Activated naive CD8-positive, alpha-beta T cell (primary cell): ENCODE results near the gene PACRG.

Experiments
- H3K27ac Mint-ChIP-seq: one replicate; pipeline ENCODE4 v1.8.0; 2021; ENCODE audit warnings: mixed read lengths
- H3K27me3 Mint-ChIP-seq: one replicate; pipeline ENCODE4 v1.8.0; 2021; ENCODE audit warnings: mixed read lengths
- H3K36me3 Mint-ChIP-seq: one replicate; pipeline ENCODE4 v1.8.0; 2021; ENCODE audit warnings: mixed read lengths
- H3K4me1 Mint-ChIP-seq: one replicate; pipeline ENCODE4 v1.8.0; 2021; ENCODE audit warnings: low read depth, mixed read lengths
- H3K4me3 Mint-ChIP-seq: one replicate; pipeline ENCODE4 v1.8.0; 2021; ENCODE audit warnings: mild to moderate bottlenecking, mixed read lengths
- H3K9me3 Mint-ChIP-seq: one replicate; pipeline ENCODE4 v1.8.0; 2021; ENCODE audit warnings: low read depth, mixed read lengths

The PACRG gene

GRCh38 chr6:163087981-163088380 lies 360.2 kb downstream of the PACRG start:
- Mint-ChIP-seq H3K27me3 (no peaks in the 10 kb centered on the region), H3K27ac (no peak overlapping the region), H3K36me3 (no peaks in the 10 kb centered on the region), H3K9me3 (no peaks in the 10 kb centered on the region), H3K4me1 (no peaks in the 10 kb centered on the region), H3K4me3 (no peak overlapping the region)

GRCh38 chr6:163092876-163093275 lies 365.1 kb downstream of the PACRG start:
- Mint-ChIP-seq H3K36me3 (no peaks in the 10 kb centered on the region), H3K4me1 (no peaks in the 10 kb centered on the region), H3K9me3 (no peaks in the 10 kb centered on the region), H3K4me3 (no peak overlapping the region), H3K27me3 (no peaks in the 10 kb centered on the region), H3K27ac (no peak overlapping the region)

GRCh38 chr6:163094881-163095280 lies 367.1 kb downstream of the PACRG start:
- H3K4me1 Mint-ChIP-seq = no peaks in the 10 kb centered on the region
- H3K4me3 Mint-ChIP-seq = no peak overlapping the region
- H3K9me3 Mint-ChIP-seq = no peaks in the 10 kb centered on the region
- H3K27ac Mint-ChIP-seq = no peak overlapping the region
- no peaks in the 10 kb centered on the region for H3K27me3 Mint-ChIP-seq
- no peaks in the 10 kb centered on the region for H3K36me3 Mint-ChIP-seq

GRCh38 chr6:163095401-163095800 lies 367.6 kb downstream of the PACRG start:
- no peaks in the 10 kb centered on the region for H3K9me3 Mint-ChIP-seq
- H3K36me3 Mint-ChIP-seq = no peaks in the 10 kb centered on the region
- no peaks in the 10 kb centered on the region for H3K4me1 Mint-ChIP-seq
- no peak overlapping the region for H3K27ac Mint-ChIP-seq
- no peak overlapping the region for H3K4me3 Mint-ChIP-seq
- no peaks in the 10 kb centered on the region for H3K27me3 Mint-ChIP-seq

GRCh38 chr6:163098827-163099479 lies 371.2 kb downstream of the PACRG start:
- Mint-ChIP-seq H3K4me1 (no peaks in the 10 kb centered on the region), H3K36me3 (no peaks in the 10 kb centered on the region), H3K27ac (no peak overlapping the region), H3K27me3 (no peaks in the 10 kb centered on the region), H3K9me3 (peaks cover 4% of the 10 kb centered on the region), H3K4me3 (no peak overlapping the region)

GRCh38 chr6:163099621-163100171 lies 371.9 kb downstream of the PACRG start:
- no peak overlapping the region for H3K4me3 Mint-ChIP-seq
- no peaks in the 10 kb centered on the region for H3K36me3 Mint-ChIP-seq
- no peak overlapping the region for H3K27ac Mint-ChIP-seq
- H3K27me3 Mint-ChIP-seq = no peaks in the 10 kb centered on the region
- H3K4me1 Mint-ChIP-seq = no peaks in the 10 kb centered on the region
- H3K9me3 Mint-ChIP-seq = peaks cover 4% of the 10 kb centered on the region

GRCh38 chr6:163100259-163100658 lies 372.5 kb downstream of the PACRG start:
- Mint-ChIP-seq H3K9me3 (peaks cover 4% of the 10 kb centered on the region), H3K27ac (no peak overlapping the region), H3K27me3 (no peaks in the 10 kb centered on the region), H3K4me3 (no peak overlapping the region), H3K36me3 (no peaks in the 10 kb centered on the region), H3K4me1 (no peaks in the 10 kb centered on the region)

GRCh38 chr6:163113358-163113962 lies 385.7 kb downstream of the PACRG start:
- H3K27ac Mint-ChIP-seq = no peak overlapping the region
- H3K4me1 Mint-ChIP-seq = no peaks in the 10 kb centered on the region
- H3K27me3 Mint-ChIP-seq = no peaks in the 10 kb centered on the region
- H3K9me3 Mint-ChIP-seq = peaks cover 12% of the 10 kb centered on the region
- H3K4me3 Mint-ChIP-seq = no peak overlapping the region
- H3K36me3 Mint-ChIP-seq = peaks cover 4% of the 10 kb centered on the region

- Mint-ChIP-seq H3K36me3 (no peaks in the 10 kb centered on the region), H3K27me3 (no peaks in the 10 kb centered on the region), H3K4me1 (no peaks in the 10 kb centered on the region), H3K4me3 (no peak overlapping the region), H3K27ac (no peak overlapping the region), H3K9me3 (no peaks in the 10 kb centered on the region)
Observed at GRCh38 chr6:163118941-163119340, 391.2 kb downstream of the PACRG start.

GRCh38 chr6:163120223-163120622 lies 392.4 kb downstream of the PACRG start:
- no peaks in the 10 kb centered on the region for H3K4me1 Mint-ChIP-seq
- H3K27me3 Mint-ChIP-seq = no peaks in the 10 kb centered on the region
- no peak overlapping the region for H3K4me3 Mint-ChIP-seq
- no peaks in the 10 kb centered on the region for H3K9me3 Mint-ChIP-seq
- H3K36me3 Mint-ChIP-seq = no peaks in the 10 kb centered on the region
- no peak overlapping the region for H3K27ac Mint-ChIP-seq

- Mint-ChIP-seq H3K27ac (no peak overlapping the region), H3K4me3 (no peak overlapping the region), H3K9me3 (no peaks in the 10 kb centered on the region), H3K27me3 (no peaks in the 10 kb centered on the region), H3K4me1 (no peaks in the 10 kb centered on the region), H3K36me3 (no peaks in the 10 kb centered on the region)
Observed at GRCh38 chr6:163121270-163121669, 393.5 kb downstream of the PACRG start.

GRCh38 chr6:163122365-163122764 lies 394.6 kb downstream of the PACRG start:
- Mint-ChIP-seq H3K4me1 (no peaks in the 10 kb centered on the region), H3K27me3 (no peaks in the 10 kb centered on the region), H3K27ac (no peak overlapping the region), H3K4me3 (no peak overlapping the region), H3K9me3 (no peaks in the 10 kb centered on the region), H3K36me3 (no peaks in the 10 kb centered on the region)

GRCh38 chr6:163123098-163123497 lies 395.3 kb downstream of the PACRG start:
- H3K36me3 Mint-ChIP-seq = no peaks in the 10 kb centered on the region
- no peaks in the 10 kb centered on the region for H3K27me3 Mint-ChIP-seq
- no peaks in the 10 kb centered on the region for H3K4me1 Mint-ChIP-seq
- no peak overlapping the region for H3K27ac Mint-ChIP-seq
- no peak overlapping the region for H3K4me3 Mint-ChIP-seq
- no peaks in the 10 kb centered on the region for H3K9me3 Mint-ChIP-seq

GRCh38 chr6:163126741-163127140 lies 399.0 kb downstream of the PACRG start:
- no peak overlapping the region for H3K27ac Mint-ChIP-seq
- no peaks in the 10 kb centered on the region for H3K9me3 Mint-ChIP-seq
- H3K27me3 Mint-ChIP-seq = no peaks in the 10 kb centered on the region
- no peak overlapping the region for H3K4me3 Mint-ChIP-seq
- H3K4me1 Mint-ChIP-seq = no peaks in the 10 kb centered on the region
- H3K36me3 Mint-ChIP-seq = no peaks in the 10 kb centered on the region

- Mint-ChIP-seq H3K4me3 (no peak overlapping the region), H3K4me1 (no peaks in the 10 kb centered on the region), H3K27me3 (no peaks in the 10 kb centered on the region), H3K27ac (no peak overlapping the region), H3K9me3 (no peaks in the 10 kb centered on the region), H3K36me3 (no peaks in the 10 kb centered on the region)
Observed at GRCh38 chr6:163127587-163127986, 399.8 kb downstream of the PACRG start.

- Mint-ChIP-seq H3K27ac (no peak overlapping the region), H3K9me3 (no peaks in the 10 kb centered on the region), H3K27me3 (no peaks in the 10 kb centered on the region), H3K36me3 (no peaks in the 10 kb centered on the region), H3K4me1 (no peaks in the 10 kb centered on the region), H3K4me3 (no peak overlapping the region)
Observed at GRCh38 chr6:163128324-163128723, 400.6 kb downstream of the PACRG start.
